GM23248 (cell line): Measurements from ENCODE around the gene ARHGAP23. TPM values are rescaled to one million over a fixed set of nuclear protein-coding genes. Genes with fewer than 3 reads are reported as not detected.

Source experiments
- DNase-seq: peaks from one replicate; pipeline ENCODE4 v3.0.0-alpha.2; 2015
- H2AFZ ChIP-seq: fragments of 200-600 bp; sonication (generic); 2 replicates; pipeline ENCODE4 v1.6.1; 2016; ENCODE audit warnings: antibody characterized with exemption
- H3F3A ChIP-seq: fragments of 200-600 bp; sonication (generic); 2 replicates; pipeline ENCODE4 v1.6.1; 2016; ENCODE audit warnings: mild to moderate bottlenecking, antibody characterized with exemption, mixed run types; ENCODE audit not compliant: insufficient read depth
- H3K27ac ChIP-seq: fragments of 200-600 bp; sonication (generic); 2 replicates; pipeline ENCODE4 v1.5.1; 2016; ENCODE audit warnings: mild to moderate bottlenecking
- H3K27me3 ChIP-seq: fragments of 200-600 bp; sonication (generic); replicated peaks from 2 replicates; pipeline ENCODE4 v1.6.1; 2016; ENCODE audit warnings: mild to moderate bottlenecking; ENCODE audit not compliant: insufficient read depth
- H3K36me3 ChIP-seq: fragments of 200-600 bp; sonication (generic); 2 replicates; pipeline ENCODE4 v1.6.1; 2016; ENCODE audit warnings: low read depth, mild to moderate bottlenecking
- H3K4me1 ChIP-seq: fragments of 200-600 bp; sonication (generic); 2 replicates; pipeline ENCODE4 v1.6.1; 2016; ENCODE audit warnings: mild to moderate bottlenecking; ENCODE audit not compliant: insufficient read depth
- H3K4me2 ChIP-seq: fragments of 200-600 bp; sonication (generic); one replicate; pipeline ENCODE4 v1.6.1; 2016; ENCODE audit warnings: mild to moderate bottlenecking; ENCODE audit not compliant: unreplicated experiment
- H3K4me3 ChIP-seq: fragments of 200-600 bp; sonication (generic); 2 replicates; pipeline ENCODE4 v1.5.1; 2016; ENCODE audit warnings: mild to moderate bottlenecking
- H3K79me2 ChIP-seq: fragments of 200-600 bp; sonication (generic); 2 replicates; pipeline ENCODE4 v1.6.1; 2016; ENCODE audit warnings: mild to moderate bottlenecking; ENCODE audit not compliant: insufficient read depth
- H3K9ac ChIP-seq: fragments of 200-600 bp; sonication (generic); 2 replicates; pipeline ENCODE4 v1.6.1; 2016; ENCODE audit warnings: mild to moderate bottlenecking
- H3K9me2 ChIP-seq: fragments of 200-600 bp; sonication (generic); 2 replicates; pipeline ENCODE4 v1.6.1; 2016; ENCODE audit warnings: mixed run types, mild to moderate bottlenecking, moderate library complexity; ENCODE audit not compliant: insufficient read depth
- H3K9me3 ChIP-seq: fragments of 200-600 bp; sonication (generic); one replicate; pipeline ENCODE4 v1.6.1; 2017; ENCODE audit warnings: low read depth
- H4K20me1 ChIP-seq: fragments of 200-600 bp; sonication (generic); 2 replicates; pipeline ENCODE4 v1.6.0; 2016; ENCODE audit not compliant: insufficient read depth
- EZH2 ChIP-seq: fragments of 200-600 bp; sonication (generic); IDR thresholded peaks from 2 replicates; pipeline ENCODE4 v1.6.1; 2018; ENCODE audit warnings: antibody characterized with exemption, mild to moderate bottlenecking; ENCODE audit not compliant: insufficient read depth, poor library complexity, severe bottlenecking
- EZH2phosphoT487 ChIP-seq: fragments of 200-600 bp; sonication (generic); IDR thresholded peaks from 2 replicates; pipeline ENCODE4 v1.6.1; 2018; ENCODE audit warnings: antibody characterized with exemption, moderate library complexity, mild to moderate bottlenecking, low read depth; ENCODE audit not compliant: insufficient read depth
- WGBS, 2 experiments: methylation state at CpG; one replicate each; pipeline ENCODE4 v1.1.6; 2015 to 2017; ENCODE audit warnings: low lambda C conversion rate in 2 of 2, low coverage in 1 of 2; ENCODE audit errors: missing lambda C conversion rate in 2 of 2; 5-methylcytosine and 5-hydroxymethylcytosine counted together
- in situ Hi-C: fragments of 300-500 bp; cut with MboI; formaldehyde crosslinking; loops from 2 replicates; pipeline ENCODE4 v1.15.0; 2020
- polyA plus RNA-seq: library from polyadenylated mRNA; unstranded; fragments of >200 nt; fragmentation: Nextera tagmentation; extraction: Ambion mirVana; gene quantifications from 2 replicates; pipeline ENCODE4 v1.2.1, GENCODE V29; 2016
- total RNA-seq: library from RNA; depleted of rRNA; stranded (reverse); fragments of >200 nt; shearing (Covaris generic); gene quantifications from 2 replicates; pipeline ENCODE4 v1.2.3, GENCODE V29; 2014

ARHGAP23 gene
- total and polyA plus RNA-seq, 2 experiments from 2014 or later, result 6.6 to 69.4 TPM

DNA sequence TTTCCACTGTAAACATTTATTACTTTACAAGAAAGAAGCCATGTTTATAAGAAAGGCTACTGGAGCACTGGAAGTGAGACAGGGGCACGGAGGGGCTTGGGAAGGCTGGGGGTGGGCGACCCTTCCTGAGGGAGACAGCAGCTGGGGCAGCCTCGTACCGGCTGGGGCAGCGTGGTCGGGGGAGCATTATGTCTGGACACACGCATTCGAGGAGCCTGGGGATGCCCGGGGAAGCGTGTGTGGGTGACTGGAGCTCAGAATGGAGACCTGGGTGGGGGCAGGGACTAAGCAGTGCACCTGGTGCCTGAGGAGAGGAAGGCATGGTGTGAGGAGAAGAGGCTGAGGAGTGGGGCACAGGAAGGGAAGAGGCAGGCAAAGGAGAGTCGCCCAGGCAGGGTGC, 113.0 kb downstream of the ARHGAP23 start:
- TF ChIP-seq EZH2, result no peak
- no peak for TF ChIP-seq EZH2phosphoT487
- no peak overlapping the region for H3K9ac ChIP-seq
- H3K9me3 ChIP-seq, result no peaks in the 10 kb centered on the region
- WGBS, 2 experiments, result 71 to 75% methylated on average over 11 of the region's 11 CpGs
- no peaks in the 10 kb centered on the region for H3K36me3 ChIP-seq
- H2AFZ ChIP-seq, result no peak overlapping the region
- no peak overlapping the region for H3K27ac ChIP-seq
- no peaks in the 10 kb centered on the region for H3K9me2 ChIP-seq
- no peak for DNase-seq
- H3K4me2 ChIP-seq, result no peak overlapping the region
- no peaks in the 10 kb centered on the region for H3F3A ChIP-seq
- H3K79me2 ChIP-seq, result no peaks in the 10 kb centered on the region
- in situ Hi-C loops, result no loop called here
- peaks cover 4% of the 10 kb centered on the region; the same call in 1 of the 2 replicates for H3K27me3 ChIP-seq
- H4K20me1 ChIP-seq, result no peaks in the 10 kb centered on the region
- H3K4me1 ChIP-seq, result no peaks in the 10 kb centered on the region
- no peak overlapping the region for H3K4me3 ChIP-seq

DNA sequence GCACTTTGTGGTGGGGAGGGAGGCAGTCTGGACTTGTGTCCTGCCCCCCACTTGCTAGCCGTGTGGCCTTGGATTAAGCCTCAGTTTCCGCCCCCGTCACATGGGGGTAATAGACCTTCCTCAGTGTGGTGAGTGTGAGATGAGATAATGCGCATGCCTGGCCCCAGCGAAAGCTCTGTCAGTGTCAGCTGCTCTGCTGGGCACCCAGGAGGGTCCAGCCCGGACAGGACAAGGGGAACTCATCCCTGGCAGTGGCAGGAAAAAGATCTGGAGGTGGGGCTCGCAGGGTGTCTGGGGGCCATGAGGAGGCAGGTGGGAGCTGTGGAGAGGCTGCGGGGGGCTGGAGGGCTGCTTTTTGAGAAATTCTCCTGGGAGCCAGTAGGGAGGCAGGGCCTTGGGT, 114.0 kb downstream of the ARHGAP23 start:
- WGBS, 2 experiments, result 79 to 84% methylated on average over 8 of the region's 8 CpGs
- H3K4me3 ChIP-seq, result no peak overlapping the region
- H4K20me1 ChIP-seq, result no peaks in the 10 kb centered on the region
- H3K9ac ChIP-seq, result no peak overlapping the region
- no peak overlapping the region for H2AFZ ChIP-seq
- H3K79me2 ChIP-seq, result no peaks in the 10 kb centered on the region
- H3K27me3 ChIP-seq, result no peaks in the 10 kb centered on the region
- no peaks in the 10 kb centered on the region for H3K36me3 ChIP-seq
- H3K4me1 ChIP-seq, result no peaks in the 10 kb centered on the region
- H3K4me2 ChIP-seq, result no peak overlapping the region
- no peak overlapping the region for H3K27ac ChIP-seq
- TF ChIP-seq EZH2, result no peak
- TF ChIP-seq EZH2phosphoT487, result no peak
- H3F3A ChIP-seq, result no peaks in the 10 kb centered on the region
- DNase-seq, result no peak
- no peaks in the 10 kb centered on the region for H3K9me2 ChIP-seq
- H3K9me3 ChIP-seq, result no peaks in the 10 kb centered on the region
- in situ Hi-C loops, result no loop called here

GRCh38 chr17:38543403-38544174, 115.3 kb downstream of the ARHGAP23 start:
- no peak overlapping the region for H3K9ac ChIP-seq
- TF ChIP-seq EZH2phosphoT487 (no peak), EZH2 (no peak)
- in situ Hi-C loops, result no loop called here
- H3K9me2 ChIP-seq, result no peaks in the 10 kb centered on the region
- H2AFZ ChIP-seq, result no peak overlapping the region
- no peaks in the 10 kb centered on the region for H3F3A ChIP-seq
- no peaks in the 10 kb centered on the region for H3K36me3 ChIP-seq
- no peaks in the 10 kb centered on the region for H3K4me1 ChIP-seq
- H3K9me3 ChIP-seq, result no peaks in the 10 kb centered on the region
- no peak for DNase-seq
- H3K4me3 ChIP-seq, result no peak overlapping the region
- WGBS, 2 experiments, result 58 to 65% methylated on average over 16 to 20 of the region's 20 CpGs
- H3K4me2 ChIP-seq, result no peak overlapping the region
- no peaks in the 10 kb centered on the region for H4K20me1 ChIP-seq
- no peak overlapping the region for H3K27ac ChIP-seq
- no peaks in the 10 kb centered on the region for H3K27me3 ChIP-seq
- H3K79me2 ChIP-seq, result no peaks in the 10 kb centered on the region

- 66 to 70% methylated on average over 10 of the region's 10 CpGs for WGBS, 2 experiments
- in situ Hi-C loops, result no loop called here
Observed at GRCh38 chr17:38544175-38544838, 116.0 kb downstream of the ARHGAP23 start.

More at GRCh38 chr17:38544175-38544838, 116.0 kb downstream of the ARHGAP23 start:
- Histone ChIP-seq H3F3A (no peaks in the 10 kb centered on the region), H3K9ac (no peak overlapping the region), H3K27me3 (no peaks in the 10 kb centered on the region), H3K4me1 (no peaks in the 10 kb centered on the region), H3K9me3 (no peaks in the 10 kb centered on the region), H3K9me2 (no peaks in the 10 kb centered on the region), H2AFZ (no peak overlapping the region), H3K79me2 (no peaks in the 10 kb centered on the region), H3K4me2 (no peak overlapping the region), H3K36me3 (no peaks in the 10 kb centered on the region), H3K27ac (no peak overlapping the region), H4K20me1 (no peaks in the 10 kb centered on the region), H3K4me3 (no peak overlapping the region)
- TF ChIP-seq EZH2 (no peak), EZH2phosphoT487 (no peak)
- no peak for DNase-seq
